SK-N-SH (cell line): ENCODE measurements around the gene IL1R1. TPM values are rescaled to one million over a fixed set of nuclear protein-coding genes. Genes with fewer than 3 reads are reported as not detected.

Source experiments
- CTCF ChIA-PET: fragments of 300-600, 350-600 bp; formaldehyde crosslinking; extraction: SDS; loops from one replicate; lab custom pipeline; 2021; lab: Yijun Ruan, JAX
- POLR2A ChIA-PET: fragments of 350-600 bp; sonication (Branson Sonifier 250); formaldehyde crosslinking; extraction: SDS; loops from one replicate; lab custom pipeline; 2020; ENCODE audit warnings: antibody characterized with exemption, inconsistent platforms; lab: Yijun Ruan, JAX
- DNase-seq: peaks from one replicate; pipeline ENCODE4 v3.0.0; 2012
- H2AFZ ChIP-seq: fragments of 200-600 bp; sonication (generic); 2 replicates; pipeline ENCODE4 v1.8.1; 2016; ENCODE audit warnings: antibody characterized with exemption, mild to moderate bottlenecking, low read depth
- H3F3A ChIP-seq: fragments of 200-600 bp; sonication (generic); replicated peaks from 2 replicates; pipeline ENCODE3; 2016; ENCODE audit warnings: antibody characterized with exemption, mild to moderate bottlenecking; ENCODE audit not compliant: insufficient read depth
- H3K27ac ChIP-seq, 2 experiments: fragments of 200-500 bp in 1 of 2; fragments of 200-600 bp in 1 of 2; sonication (Bioruptor generic) in 1 of 2; sonication (generic), shearing (Covaris generic) in 1 of 2; 2 replicates each; pipeline versions ENCODE4 v1.5.1 to v1.6.1; 2014 to 2016; ENCODE audit warnings: low read depth in 2 of 2, inconsistent platforms in 1 of 2, low read length in 1 of 2, mild to moderate bottlenecking in 1 of 2, mixed read lengths in 1 of 2
- H3K27me3 ChIP-seq: fragments of 200-600 bp; sonication (generic), shearing (Covaris generic); 2 replicates; pipeline ENCODE4 v1.6.1; 2016; ENCODE audit warnings: mixed run types; ENCODE audit not compliant: insufficient read depth
- H3K36me3 ChIP-seq, 2 experiments: fragments of 200-500 bp in 1 of 2; fragments of 200-600 bp in 1 of 2; sonication (Bioruptor generic) in 1 of 2; sonication (generic) in 1 of 2; replicated peaks in 1 of 2; 2 replicates each; pipeline versions ENCODE3 to v1.5.1; 2014 to 2016; ENCODE audit warnings: low read length in 1 of 2, mild to moderate bottlenecking in 1 of 2; ENCODE audit not compliant: insufficient read depth in 2 of 2, control insufficient read depth in 1 of 2
- H3K4me1 ChIP-seq, 2 experiments: fragments of 200-500 bp in 1 of 2; fragments of 200-600 bp in 1 of 2; sonication (Bioruptor generic) in 1 of 2; sonication (generic), shearing (Covaris generic) in 1 of 2; 2 replicates each; pipeline versions ENCODE4 v1.5.1 to v1.6.1; 2014 to 2016; ENCODE audit warnings: low read depth in 1 of 2, low read length in 1 of 2, mixed run types in 1 of 2; ENCODE audit not compliant: insufficient read depth in 2 of 2, control insufficient read depth in 1 of 2
- H3K4me2 ChIP-seq: fragments of 200-600 bp; sonication (generic), shearing (Covaris generic); 2 replicates; pipeline ENCODE4 v1.6.1; 2017; ENCODE audit warnings: mixed run types
- H3K4me3 ChIP-seq, 2 experiments: fragments of 200-500 bp in 1 of 2; fragments of 200-600 bp in 1 of 2; sonication (Bioruptor generic) in 1 of 2; sonication (generic), shearing (Covaris generic) in 1 of 2; 2 replicates each; pipeline versions ENCODE4 v1.5.1 to v1.8.1; 2014 to 2016; ENCODE audit warnings: low read depth in 2 of 2, inconsistent platforms in 1 of 2, low read length in 1 of 2, mild to moderate bottlenecking in 1 of 2, mixed read lengths in 1 of 2, moderate library complexity in 1 of 2
- H3K79me2 ChIP-seq: fragments of 200-600 bp; sonication (generic); 2 replicates; pipeline ENCODE4 v1.8.1; 2017; ENCODE audit warnings: mild to moderate bottlenecking; ENCODE audit not compliant: insufficient read depth
- H3K9ac ChIP-seq: fragments of 200-600 bp; sonication (generic); 2 replicates; pipeline ENCODE4 v1.6.1; 2017; ENCODE audit warnings: mixed run types
- H3K9me2 ChIP-seq: fragments of 200-600 bp; sonication (generic); 2 replicates; pipeline ENCODE4 v1.6.1; 2017; ENCODE audit warnings: mixed run types
- H3K9me3 ChIP-seq: fragments of 200-600 bp; sonication (generic); 2 replicates; pipeline ENCODE4 v1.6.1; 2017; ENCODE audit warnings: mixed run types, mild to moderate bottlenecking, moderate library complexity
- H4K20me1 ChIP-seq: fragments of 200-600 bp; sonication (generic); 2 replicates; pipeline ENCODE4 v1.6.1; 2017; ENCODE audit warnings: mild to moderate bottlenecking, mixed run types; ENCODE audit not compliant: insufficient read depth
- CHD2 ChIP-seq: fragments of 150-350 bp; IDR thresholded peaks from 2 replicates; pipeline ENCODE4 v1.6.1; 2018; ENCODE audit warnings: low read length; ENCODE audit not compliant: partially characterized antibody
- ELF1 ChIP-seq: IDR thresholded peaks from 2 replicates; pipeline ENCODE4 v1.4.0; 2012
- EP300 ChIP-seq, 2 experiments: IDR thresholded peaks; 2 replicates each; pipeline versions ENCODE4 v1.4.0 to v1.6.1; 2012; ENCODE audit warnings: borderline replicate concordance in 1 of 2, low read depth in 1 of 2, low read length in 1 of 2
- FOSL2 ChIP-seq: IDR thresholded peaks from 2 replicates; pipeline ENCODE4 v1.4.0; 2012; ENCODE audit warnings: low read depth, mild to moderate bottlenecking, moderate library complexity, borderline replicate concordance
- FOXJ3 ChIP-seq: sonication (generic); formaldehyde crosslinking; IDR thresholded peaks from 2 replicates; pipeline ENCODE4 v1.5.1; 2020; ENCODE audit warnings: mild to moderate bottlenecking, missing genetic modification reagents
- FOXM1 ChIP-seq: IDR thresholded peaks from 2 replicates; pipeline ENCODE4 v1.4.0; 2012; ENCODE audit warnings: low read depth, mild to moderate bottlenecking
- GATA2 ChIP-seq: sonication (generic); formaldehyde crosslinking; IDR thresholded peaks from 2 replicates; pipeline ENCODE4 v1.5.0; 2020; ENCODE audit warnings: mild to moderate bottlenecking, missing genetic modification reagents
- JUND ChIP-seq: IDR thresholded peaks from 2 replicates; pipeline ENCODE4 v1.4.0; 2012
- MEF2A ChIP-seq: IDR thresholded peaks from 2 replicates; pipeline ENCODE4 v1.4.0; 2012; ENCODE audit warnings: low read depth, borderline replicate concordance
- NFIC ChIP-seq: IDR thresholded peaks from 2 replicates; pipeline ENCODE4 v1.4.0; 2012; ENCODE audit warnings: borderline replicate concordance
- NRF1 ChIP-seq: IDR thresholded peaks from 2 replicates; pipeline ENCODE4 v1.6.1; 2012; ENCODE audit warnings: low read depth, mild to moderate bottlenecking, low read length
- RFX5 ChIP-seq: IDR thresholded peaks from 2 replicates; pipeline ENCODE4 v1.6.1; 2012; ENCODE audit warnings: mild to moderate bottlenecking, improper control_type of control experiment, low read length
- RXRA ChIP-seq: IDR thresholded peaks from 2 replicates; pipeline ENCODE4 v1.4.0; 2012; ENCODE audit warnings: low read depth, mild to moderate bottlenecking, borderline replicate concordance
- TCF12 ChIP-seq: IDR thresholded peaks from 2 replicates; pipeline ENCODE4 v1.4.0; 2012
- TEAD4 ChIP-seq: IDR thresholded peaks from 2 replicates; pipeline ENCODE4 v1.4.0; 2012; ENCODE audit warnings: mild to moderate bottlenecking, borderline replicate concordance; ENCODE audit not compliant: insufficient read depth
- YY1 ChIP-seq: IDR thresholded peaks from 2 replicates; pipeline ENCODE4 v1.4.0; 2012; ENCODE audit warnings: low read depth, mild to moderate bottlenecking
- WGBS: methylation state at CpG from one replicate; pipeline ENCODE4 v1.1.6; 2017; ENCODE audit warnings: low lambda C conversion rate; 5-methylcytosine and 5-hydroxymethylcytosine counted together
- polyA plus RNA-seq, 3 experiments: library from polyadenylated mRNA; depleted of rRNA; stranded (reverse); fragments of >200 nt; gene quantifications; 2 replicates each; pipeline ENCODE4 v1.2.3, GENCODE V29; 2012
- TF ChIP-seq, protein P1 (sequence below): fragments of 150-350 bp; IDR thresholded peaks from 2 replicates; pipeline ENCODE4 v1.6.1; 2016; ENCODE audit warnings: mild to moderate bottlenecking, low read depth, low read length
- TF ChIP-seq, protein P2 (sequence below): fragments of 200-600 bp; sonication (generic); IDR thresholded peaks from 2 replicates; pipeline ENCODE4 v1.6.1; 2017; ENCODE audit warnings: antibody characterized with exemption, mild to moderate bottlenecking, moderate library complexity
- TF ChIP-seq, protein P3 (sequence below): IDR thresholded peaks from 2 replicates; pipeline ENCODE4 v1.4.0; 2012; ENCODE audit warnings: low read depth, borderline replicate concordance
- TF ChIP-seq, protein P4 (sequence below): IDR thresholded peaks from 2 replicates; pipeline ENCODE4 v1.4.0; 2012; ENCODE audit warnings: low read depth, borderline replicate concordance

Gene IL1R1
- polyA plus RNA-seq, 1 of the 3 experiments (the other 2 are of a cell fraction) = 13.3 TPM

DNA sequence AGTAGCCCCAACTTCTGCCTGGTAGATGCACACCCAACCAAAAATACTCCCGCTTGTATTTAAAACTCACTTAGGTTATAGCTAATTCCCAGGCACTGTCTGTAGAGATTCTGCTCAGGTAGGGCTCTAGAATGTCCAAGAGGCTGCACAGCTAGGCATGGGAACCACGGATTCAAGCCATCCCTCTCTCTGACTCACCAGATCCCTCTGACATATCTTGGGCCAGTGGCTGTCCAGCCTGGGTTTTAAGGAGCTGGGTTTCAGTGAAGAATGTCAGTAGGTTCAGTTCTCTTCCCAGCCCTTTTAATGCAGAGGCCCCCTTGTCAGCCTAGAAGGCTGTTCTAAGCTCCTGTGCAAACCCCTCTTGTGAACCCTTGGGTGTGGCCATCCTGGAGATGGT, 15.9 kb upstream of the IL1R1 start:
- Histone ChIP-seq H3K9ac (no peak overlapping the region; the same call in 1 of the 2 replicates), H3K27me3 (no peaks in the 10 kb centered on the region), H3K9me2 (no peaks in the 10 kb centered on the region), H3K4me1 (peaks cover 0 to 3% of the 10 kb centered on the region in 2 experiments; a peak in 1 of 4 replicates), H2AFZ (no peak overlapping the region), H3K27ac (peak overlapping the region in 1 of 2 experiments; percentile 97; a peak in 2 of 4 replicates), H3K4me3 (no peak overlapping the region), H4K20me1 (no peaks in the 10 kb centered on the region), H3K79me2 (no peaks in the 10 kb centered on the region), H3K36me3 (no peaks in the 10 kb centered on the region), H3K4me2 (no peak overlapping the region), H3K9me3 (no peaks in the 10 kb centered on the region; the same call in 1 of the 2 replicates), H3F3A (peaks cover 21% of the 10 kb centered on the region)
- POLR2A ChIA-PET = no interaction called here
- no peak for DNase-seq
- WGBS = 40% methylated on average over 2 of the region's 2 CpGs
- CTCF ChIA-PET = interaction anchor here (0.5 to 1.2 kb wide), 3 partner anchors 114 to 932 kb away, joined by 3 to 4 read pairs (median 3); no protein-coding TSS in a partner anchor
- TF ChIP-seq, protein P1, sequence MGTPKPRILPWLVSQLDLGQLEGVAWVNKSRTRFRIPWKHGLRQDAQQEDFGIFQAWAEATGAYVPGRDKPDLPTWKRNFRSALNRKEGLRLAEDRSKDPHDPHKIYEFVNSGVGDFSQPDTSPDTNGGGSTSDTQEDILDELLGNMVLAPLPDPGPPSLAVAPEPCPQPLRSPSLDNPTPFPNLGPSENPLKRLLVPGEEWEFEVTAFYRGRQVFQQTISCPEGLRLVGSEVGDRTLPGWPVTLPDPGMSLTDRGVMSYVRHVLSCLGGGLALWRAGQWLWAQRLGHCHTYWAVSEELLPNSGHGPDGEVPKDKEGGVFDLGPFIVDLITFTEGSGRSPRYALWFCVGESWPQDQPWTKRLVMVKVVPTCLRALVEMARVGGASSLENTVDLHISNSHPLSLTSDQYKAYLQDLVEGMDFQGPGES = no peak
- TF ChIP-seq GATA2 = no peak
- TF ChIP-seq NRF1 = no peak
- TF ChIP-seq TEAD4 = no peak
- no peak for TF ChIP-seq EP300 (IDR thresholded peaks at IDR 0.05; ENCODE audit: borderline replicate concordance in 1 of 2, low read depth in 1 of 2, low read length in 1 of 2)
- no peak for TF ChIP-seq JUND
- TF ChIP-seq ELF1 = no peak
- TF ChIP-seq YY1 = no peak
- no peak for TF ChIP-seq MEF2A
- TF ChIP-seq NFIC = no peak
- TF ChIP-seq RFX5 = no peak
- TF ChIP-seq FOSL2 = no peak
- TF ChIP-seq, protein P2, sequence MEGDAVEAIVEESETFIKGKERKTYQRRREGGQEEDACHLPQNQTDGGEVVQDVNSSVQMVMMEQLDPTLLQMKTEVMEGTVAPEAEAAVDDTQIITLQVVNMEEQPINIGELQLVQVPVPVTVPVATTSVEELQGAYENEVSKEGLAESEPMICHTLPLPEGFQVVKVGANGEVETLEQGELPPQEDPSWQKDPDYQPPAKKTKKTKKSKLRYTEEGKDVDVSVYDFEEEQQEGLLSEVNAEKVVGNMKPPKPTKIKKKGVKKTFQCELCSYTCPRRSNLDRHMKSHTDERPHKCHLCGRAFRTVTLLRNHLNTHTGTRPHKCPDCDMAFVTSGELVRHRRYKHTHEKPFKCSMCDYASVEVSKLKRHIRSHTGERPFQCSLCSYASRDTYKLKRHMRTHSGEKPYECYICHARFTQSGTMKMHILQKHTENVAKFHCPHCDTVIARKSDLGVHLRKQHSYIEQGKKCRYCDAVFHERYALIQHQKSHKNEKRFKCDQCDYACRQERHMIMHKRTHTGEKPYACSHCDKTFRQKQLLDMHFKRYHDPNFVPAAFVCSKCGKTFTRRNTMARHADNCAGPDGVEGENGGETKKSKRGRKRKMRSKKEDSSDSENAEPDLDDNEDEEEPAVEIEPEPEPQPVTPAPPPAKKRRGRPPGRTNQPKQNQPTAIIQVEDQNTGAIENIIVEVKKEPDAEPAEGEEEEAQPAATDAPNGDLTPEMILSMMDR = no peak
- TF ChIP-seq, protein P3, sequence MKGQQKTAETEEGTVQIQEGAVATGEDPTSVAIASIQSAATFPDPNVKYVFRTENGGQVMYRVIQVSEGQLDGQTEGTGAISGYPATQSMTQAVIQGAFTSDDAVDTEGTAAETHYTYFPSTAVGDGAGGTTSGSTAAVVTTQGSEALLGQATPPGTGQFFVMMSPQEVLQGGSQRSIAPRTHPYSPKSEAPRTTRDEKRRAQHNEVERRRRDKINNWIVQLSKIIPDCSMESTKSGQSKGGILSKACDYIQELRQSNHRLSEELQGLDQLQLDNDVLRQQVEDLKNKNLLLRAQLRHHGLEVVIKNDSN = no peak
- no peak for TF ChIP-seq FOXM1
- no peak for TF ChIP-seq FOXJ3
- no peak for TF ChIP-seq CHD2
- TF ChIP-seq, protein P4, sequence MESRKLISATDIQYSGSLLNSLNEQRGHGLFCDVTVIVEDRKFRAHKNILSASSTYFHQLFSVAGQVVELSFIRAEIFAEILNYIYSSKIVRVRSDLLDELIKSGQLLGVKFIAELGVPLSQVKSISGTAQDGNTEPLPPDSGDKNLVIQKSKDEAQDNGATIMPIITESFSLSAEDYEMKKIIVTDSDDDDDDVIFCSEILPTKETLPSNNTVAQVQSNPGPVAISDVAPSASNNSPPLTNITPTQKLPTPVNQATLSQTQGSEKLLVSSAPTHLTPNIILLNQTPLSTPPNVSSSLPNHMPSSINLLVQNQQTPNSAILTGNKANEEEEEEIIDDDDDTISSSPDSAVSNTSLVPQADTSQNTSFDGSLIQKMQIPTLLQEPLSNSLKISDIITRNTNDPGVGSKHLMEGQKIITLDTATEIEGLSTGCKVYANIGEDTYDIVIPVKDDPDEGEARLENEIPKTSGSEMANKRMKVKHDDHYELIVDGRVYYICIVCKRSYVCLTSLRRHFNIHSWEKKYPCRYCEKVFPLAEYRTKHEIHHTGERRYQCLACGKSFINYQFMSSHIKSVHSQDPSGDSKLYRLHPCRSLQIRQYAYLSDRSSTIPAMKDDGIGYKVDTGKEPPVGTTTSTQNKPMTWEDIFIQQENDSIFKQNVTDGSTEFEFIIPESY = no peak
- TF ChIP-seq TCF12 = no peak
- TF ChIP-seq RXRA = no peak
